GM19463 (cell line): Measurements from ENCODE around the gene PDPK1.

Source experiments
- ATAC-seq: cut with Tn5 transposase; IDR thresholded peaks from one replicate; pipeline ENCODE4 v1.9.1; 2021; ENCODE audit warnings: mild to moderate bottlenecking, moderate library complexity; ENCODE audit not compliant: unreplicated experiment

Gene PDPK1

GRCh38 chr16:2537451-2538379, at the start of gene PDPK1:
PDPK1 (plus strand) TSS chr16:2538021; CDS start chr16:2538113, 92 bp downstream.
- ATAC-seq = peak; percentile 90

DNA sequence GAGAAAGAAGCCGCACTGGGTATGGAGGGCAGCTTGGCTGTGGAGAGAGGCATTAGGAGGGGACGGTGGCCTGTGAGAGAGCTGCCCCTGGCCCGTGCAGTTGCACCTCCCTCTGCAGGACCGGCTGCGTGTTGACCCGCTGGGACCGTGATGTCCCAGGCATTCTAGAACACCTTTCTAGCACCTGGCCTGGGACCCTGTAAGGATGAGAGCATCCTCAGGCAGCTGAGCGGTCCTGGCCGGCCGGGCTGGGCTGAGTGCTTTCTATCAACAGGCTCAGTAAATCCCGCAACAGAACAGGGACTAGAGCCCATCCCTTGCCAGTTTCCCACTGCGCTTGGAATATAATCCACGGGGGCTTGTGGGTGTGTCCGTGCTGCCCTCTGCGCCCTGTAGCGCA, 48.2 kb upstream of the PDPK1 start:
- ATAC-seq = no peak

DNA sequence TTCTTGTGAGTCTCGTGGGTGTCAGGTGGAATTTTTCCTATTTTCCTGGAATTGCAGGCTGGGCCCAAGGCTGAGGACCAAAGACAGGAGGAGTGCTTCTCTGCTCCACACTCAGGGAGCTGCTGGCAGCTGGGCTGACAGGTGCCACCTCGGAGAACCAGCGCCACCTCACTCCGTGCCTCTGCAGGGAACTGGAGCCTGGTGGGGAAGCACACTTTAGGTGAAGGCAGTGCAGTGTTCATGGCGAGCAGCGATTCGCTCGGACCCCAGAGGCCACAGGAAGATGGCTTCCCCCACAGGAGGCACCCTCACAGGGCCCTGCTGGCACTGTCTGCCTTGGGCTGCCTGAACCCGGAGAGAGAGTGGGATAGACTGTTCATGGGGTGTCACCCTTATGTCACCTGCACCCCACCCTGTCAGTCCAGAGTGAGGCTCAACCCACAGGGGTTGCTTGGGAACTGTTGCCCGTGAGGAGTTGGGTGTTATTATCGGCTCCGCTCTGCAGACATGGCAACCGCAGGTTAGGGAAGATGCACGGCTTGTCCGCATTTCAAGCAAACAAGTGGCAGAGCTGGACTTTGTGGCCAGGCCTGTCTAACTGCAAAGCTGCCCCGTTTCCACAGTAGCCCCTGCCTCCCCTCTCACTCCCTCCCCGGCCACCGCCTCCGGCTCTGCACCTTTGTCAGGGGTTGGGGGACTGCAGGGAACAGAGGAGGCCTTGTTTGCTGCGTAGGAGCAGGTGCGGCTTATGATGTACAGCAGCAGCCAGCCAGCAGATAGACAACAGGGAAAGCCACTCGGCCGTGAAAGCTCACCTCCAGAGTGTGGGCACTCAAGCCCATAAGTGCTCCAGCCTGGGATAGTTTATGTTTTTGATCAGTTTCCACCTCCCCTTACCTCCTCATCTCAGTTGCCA, 47.4 kb upstream of the PDPK1 start:
- ATAC-seq = no peak

GRCh38 chr16:2492292-2492691, 45.5 kb upstream of the PDPK1 start:
- no peak for ATAC-seq

DNA sequence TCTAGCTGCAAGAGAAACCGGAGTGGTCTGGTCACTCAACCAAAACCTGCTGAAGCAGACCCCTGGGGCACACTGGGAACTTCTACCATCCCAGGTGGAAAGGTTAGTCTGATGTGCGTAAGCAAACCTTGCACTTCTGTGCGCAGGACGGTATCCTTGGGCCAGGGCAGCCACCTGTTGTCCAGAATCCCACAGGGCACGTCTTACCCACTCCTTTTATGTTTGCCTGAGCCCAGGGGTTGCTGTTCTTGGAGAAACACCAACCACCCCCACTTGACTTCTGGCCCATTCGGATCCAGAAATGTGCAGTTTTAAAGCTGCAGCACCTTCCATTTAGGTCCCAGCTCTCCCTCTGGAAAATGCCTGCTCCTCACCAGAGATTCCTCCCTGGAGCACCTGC, 44.2 kb upstream of the PDPK1 start:
- ATAC-seq = no peak

DNA sequence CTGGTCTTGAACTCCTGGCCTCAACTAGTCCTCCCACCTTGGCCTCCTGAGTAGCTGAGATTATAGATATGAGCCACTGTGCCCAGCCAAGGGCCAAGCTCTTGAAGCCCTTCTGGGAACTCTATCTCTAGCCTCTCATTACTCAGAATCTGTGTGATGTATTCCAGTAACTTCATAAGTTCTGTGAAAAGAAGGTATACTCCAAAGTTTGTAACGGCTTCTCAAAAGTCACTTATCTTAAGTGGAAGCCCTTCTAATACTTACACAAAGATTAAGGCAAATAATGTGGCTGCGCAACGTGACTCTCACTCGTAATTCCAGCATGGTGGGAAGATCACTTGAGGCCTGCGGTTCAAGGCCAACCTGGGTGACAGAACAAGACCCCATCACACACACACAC, 43.2 kb upstream of the PDPK1 start:
- ATAC-seq = no peak

- ATAC-seq = no peak
Observed at GRCh38 chr16:2495041-2495440, 42.8 kb upstream of the PDPK1 start.

DNA sequence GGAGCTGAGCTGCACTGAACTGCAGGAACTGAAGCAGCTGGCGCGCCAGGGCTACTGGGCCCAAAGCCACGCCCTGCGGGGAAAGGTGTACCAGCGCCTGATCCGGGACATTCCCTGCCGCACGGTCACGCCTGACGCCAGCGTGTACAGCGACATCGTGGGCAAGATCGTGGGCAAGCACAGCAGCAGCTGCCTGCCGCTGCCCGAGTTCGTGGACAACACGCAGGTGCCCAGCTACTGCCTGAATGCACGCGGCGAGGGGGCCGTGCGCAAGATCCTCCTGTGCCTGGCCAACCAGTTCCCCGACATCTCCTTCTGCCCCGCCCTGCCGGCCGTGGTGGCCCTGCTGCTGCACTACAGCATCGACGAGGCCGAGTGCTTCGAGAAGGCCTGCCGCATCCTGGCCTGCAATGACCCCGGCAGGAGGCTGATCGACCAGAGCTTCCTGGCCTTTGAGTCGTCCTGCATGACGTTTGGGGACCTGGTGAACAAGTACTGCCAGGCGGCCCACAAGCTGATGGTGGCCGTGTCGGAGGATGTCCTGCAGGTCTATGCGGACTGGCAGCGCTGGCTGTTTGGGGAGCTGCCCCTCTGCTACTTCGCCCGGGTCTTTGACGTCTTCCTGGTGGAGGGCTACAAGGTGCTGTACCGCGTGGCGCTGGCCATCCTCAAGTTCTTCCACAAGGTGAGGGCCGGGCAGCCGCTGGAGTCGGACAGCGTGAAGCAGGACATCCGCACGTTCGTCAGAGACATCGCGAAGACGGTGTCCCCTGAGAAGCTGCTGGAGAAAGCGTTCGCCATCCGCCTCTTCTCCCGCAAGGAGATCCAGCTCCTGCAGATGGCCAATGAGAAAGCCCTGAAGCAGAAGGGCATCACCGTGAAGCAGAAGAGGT, 41.4 kb upstream of the PDPK1 start:
- no peak for ATAC-seq

GRCh38 chr16:2497116-2497630, 40.6 kb upstream of the PDPK1 start:
- ATAC-seq = no peak

DNA sequence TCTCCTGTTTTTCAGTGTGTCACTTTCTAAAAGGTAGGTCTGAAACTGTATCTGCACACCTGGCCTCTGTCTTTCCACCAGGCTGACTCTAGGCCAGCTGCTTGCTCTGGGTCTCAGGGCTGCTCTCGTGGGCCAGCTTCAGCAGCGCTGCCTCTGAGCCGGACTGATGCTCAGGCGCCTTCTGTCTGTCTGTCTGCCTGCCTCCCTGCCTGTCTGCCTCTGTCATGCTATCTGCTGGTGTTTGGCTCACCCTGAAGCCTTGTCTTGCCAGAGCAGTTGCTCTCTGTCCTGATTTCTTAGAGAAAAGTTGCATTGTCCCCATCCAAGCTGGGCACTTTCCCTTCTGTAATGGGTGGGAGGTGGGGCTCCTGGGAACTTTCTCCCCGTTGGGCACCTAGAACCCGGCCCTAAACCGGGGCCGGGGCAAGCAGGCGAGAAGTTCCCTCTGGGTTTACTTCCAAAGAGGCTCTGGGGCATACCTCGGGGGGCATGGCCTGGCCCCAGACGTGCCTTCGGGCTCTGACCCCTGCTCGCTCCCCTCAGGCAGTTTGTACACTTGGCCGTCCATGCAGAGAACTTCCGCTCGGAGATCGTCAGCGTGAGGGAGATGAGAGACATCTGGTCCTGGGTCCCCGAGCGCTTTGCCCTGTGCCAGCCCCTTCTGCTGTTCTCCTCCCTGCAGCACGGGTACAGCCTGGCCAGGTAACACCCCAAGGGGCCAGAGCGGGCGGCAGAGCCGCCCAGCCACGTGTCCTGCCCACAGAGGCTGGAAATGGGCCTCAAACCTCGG, 39.9 kb upstream of the PDPK1 start:
- no peak for ATAC-seq

GRCh38 chr16:2498531-2499253, 39.1 kb upstream of the PDPK1 start:
- ATAC-seq = no peak

DNA sequence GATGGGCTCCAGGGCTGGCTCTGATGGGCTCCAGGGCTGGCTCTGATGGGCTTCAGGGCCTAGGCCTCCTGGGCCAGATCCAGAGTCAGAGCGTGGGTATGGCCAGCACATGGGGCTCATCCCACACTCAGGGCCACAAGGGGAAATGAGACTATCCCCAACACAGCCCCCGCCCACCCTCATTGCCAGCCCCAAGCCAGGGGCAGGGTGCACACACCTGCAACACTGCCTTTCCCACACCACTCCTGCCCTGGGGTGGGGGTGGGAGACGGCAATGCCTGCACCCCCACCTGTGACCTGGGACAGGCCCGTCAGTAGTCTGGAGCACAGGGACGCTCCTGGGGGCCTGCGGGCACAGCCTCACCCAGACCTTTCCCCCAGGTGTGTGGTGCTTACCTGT, 38.4 kb upstream of the PDPK1 start:
- ATAC-seq = no peak

GRCh38 chr16:2499890-2500429, 37.9 kb upstream of the PDPK1 start:
- ATAC-seq = no peak

- ATAC-seq = no peak
Observed at GRCh38 chr16:2500430-2500917, 37.3 kb upstream of the PDPK1 start.

DNA sequence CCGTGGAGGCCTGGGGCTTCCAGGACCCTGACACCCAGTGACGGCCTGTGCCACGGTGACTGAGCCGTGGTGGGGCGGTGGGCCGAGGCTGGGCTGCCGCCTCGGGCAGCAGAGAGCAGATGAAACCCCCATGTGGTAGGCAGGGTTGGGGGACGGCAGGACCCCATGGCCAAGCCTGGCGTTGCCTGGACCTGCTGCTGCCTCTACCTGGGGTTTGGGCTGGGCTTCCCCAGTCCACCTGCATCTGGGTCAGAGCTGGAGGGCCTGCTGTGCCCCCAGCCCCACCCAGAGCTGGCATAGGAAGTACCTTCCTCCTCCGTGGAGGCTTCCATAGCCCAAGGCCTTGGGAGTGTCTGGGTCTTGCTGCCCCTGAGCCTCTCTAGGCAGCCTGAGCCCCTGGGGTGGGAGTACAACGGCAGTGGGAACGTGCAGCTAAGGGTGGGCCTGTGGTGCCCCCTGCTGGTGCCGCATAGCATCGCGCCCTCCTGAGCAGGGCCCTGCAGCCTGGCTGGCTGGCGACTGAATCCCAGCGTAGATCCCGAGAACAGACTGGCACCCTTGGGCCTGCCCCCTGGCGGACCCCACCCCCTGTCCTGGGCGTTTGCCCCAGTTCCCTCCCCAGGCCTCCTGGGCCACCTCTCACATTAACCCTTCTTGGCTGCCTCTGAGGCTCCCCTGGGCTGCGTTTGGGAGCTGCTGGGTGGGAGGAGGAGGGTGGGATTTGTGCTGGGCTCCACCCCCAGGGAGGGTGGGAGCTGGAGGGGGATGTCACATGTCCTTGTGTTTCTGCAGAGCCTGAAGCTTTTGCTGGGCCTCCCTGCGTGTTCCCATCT, 36.7 kb upstream of the PDPK1 start:
- ATAC-seq = peak; percentile 57

GRCh38 chr16:2501946-2502895, 35.6 kb upstream of the PDPK1 start:
- ATAC-seq = no peak

DNA sequence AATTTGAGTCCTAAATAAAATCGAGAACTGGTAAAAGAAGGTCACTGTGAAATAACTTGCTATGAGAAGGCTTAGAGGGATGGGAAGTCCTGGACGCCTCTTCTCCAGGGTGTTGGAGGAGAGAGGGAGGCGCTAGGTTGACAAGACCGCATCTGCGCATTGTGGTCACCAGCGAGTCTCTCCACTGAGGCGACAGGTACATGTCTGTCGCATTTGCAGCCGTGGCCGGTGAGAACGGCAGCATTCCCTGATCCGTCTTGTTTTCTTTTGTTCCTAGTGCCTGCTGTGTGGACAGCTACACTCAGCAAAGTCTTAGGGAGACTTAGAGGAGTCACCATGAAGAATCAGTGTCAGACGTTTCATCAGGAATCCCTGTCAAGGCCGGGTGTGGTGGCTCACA, 32.1 kb upstream of the PDPK1 start:
- ATAC-seq = no peak
